Left kidney (tissue), 2 donors: ENCODE measurements around the gene SLC4A2. TPM values are rescaled to one million over a fixed set of nuclear protein-coding genes. Genes with fewer than 3 reads are reported as not detected.
"Not testable (repeated sequence)": the region's sequence is repeated elsewhere in the genome, so short reads cannot be mapped to it uniquely, and the experiment has no call there.

Experiments used
- DNase-seq: peaks from one replicate; pipeline ENCODE4 v3.0.0-alpha.2; 2013
- polyA plus RNA-seq: library from polyadenylated mRNA; unstranded; fragments of 120-200 nt; gene quantifications from one replicate; pipeline ENCODE4 v1.2.1, GENCODE V29; 2013; ENCODE audit not compliant: insufficient read length

Gene SLC4A2
- polyA plus RNA-seq, 1 donor = 84.4 TPM

GRCh38 chr7:151024435-151025056 is 34.8 kb upstream of the SLC4A2 start, which contains the start of gene ATG9B:
Gene ATG9B (minus strand): TSS chr7:151024494. CDS start chr7:151024423, 71 bp downstream.
- no peak for DNase-seq

GRCh38 chr7:151025924-151026671 is 33.3 kb upstream of the SLC4A2 start:
- DNase-seq = no peak

GRCh38 chr7:151026771-151027727 is 32.3 kb upstream of the SLC4A2 start:
- DNase-seq = not testable (repeated sequence)

- not testable (repeated sequence) for DNase-seq
Measured at GRCh38 chr7:151027728-151028130, 31.7 kb upstream of the SLC4A2 start.

GRCh38 chr7:151028131-151028947 is 31.1 kb upstream of the SLC4A2 start, which contains the start of gene ABCB8:
Gene ABCB8 (plus strand): TSS chr7:151028450. CDS start chr7:151028516, 66 bp downstream.
- DNase-seq = peak; percentile 99

GRCh38 chr7:151028948-151029501 is 30.4 kb upstream of the SLC4A2 start:
- DNase-seq = no peak

- no peak for DNase-seq
Measured at GRCh38 chr7:151031011-151031410, 28.4 kb upstream of the SLC4A2 start.

GRCh38 chr7:151032936-151033863 is 26.2 kb upstream of the SLC4A2 start:
- no peak for DNase-seq

GRCh38 chr7:151033864-151034249 is 25.5 kb upstream of the SLC4A2 start:
- DNase-seq = no peak

- DNase-seq = no peak
Measured at GRCh38 chr7:151034312-151035025, 24.9 kb upstream of the SLC4A2 start.

- DNase-seq = no peak
Measured at GRCh38 chr7:151035026-151035717, 24.2 kb upstream of the SLC4A2 start.

GRCh38 chr7:151035902-151036301 is 23.5 kb upstream of the SLC4A2 start:
- no peak for DNase-seq

GRCh38 chr7:151038951-151039849 is 20.2 kb upstream of the SLC4A2 start:
- DNase-seq = no peak

- no peak for DNase-seq
Measured at GRCh38 chr7:151039850-151040548, 19.4 kb upstream of the SLC4A2 start.

GRCh38 chr7:151040616-151041375 is 18.6 kb upstream of the SLC4A2 start:
- DNase-seq = no peak

- DNase-seq = not testable (repeated sequence)
Measured at GRCh38 chr7:151043449-151043848, 15.9 kb upstream of the SLC4A2 start.
